Dedifferentiated amniotic fluid mesenchymal stem cell (primary cell): ENCODE results near the gene IL6R.
A peak's percentile ranks its signal among the peaks of the same experiment; 100 is the strongest.
"Not testable (repeated sequence)": the region's sequence is repeated elsewhere in the genome, so short reads cannot be mapped to it uniquely, and the experiment has no call there.

Experiments
- DNase-seq: peaks from one replicate; pipeline ENCODE4 v3.0.0-alpha.2; 2016; ENCODE audit errors: extremely low spot score

The IL6R gene

DNA sequence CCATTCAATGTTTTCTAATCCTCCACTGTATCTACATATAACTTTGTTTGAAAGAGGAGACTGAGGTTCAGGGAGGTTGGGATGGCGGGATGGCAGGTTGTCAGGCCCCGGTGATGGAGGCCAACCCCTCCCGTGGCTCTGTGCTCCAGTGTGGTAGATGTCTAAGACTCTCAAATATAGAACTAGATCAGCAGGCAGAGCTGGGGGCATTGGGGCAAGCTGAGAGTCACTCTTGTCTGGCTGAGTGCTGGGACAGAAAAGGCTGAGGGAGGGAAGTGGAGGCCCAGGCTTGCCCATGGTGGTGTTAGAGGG is 1.7 kb downstream of the IL6R start:
- DNase-seq: no peak

DNA sequence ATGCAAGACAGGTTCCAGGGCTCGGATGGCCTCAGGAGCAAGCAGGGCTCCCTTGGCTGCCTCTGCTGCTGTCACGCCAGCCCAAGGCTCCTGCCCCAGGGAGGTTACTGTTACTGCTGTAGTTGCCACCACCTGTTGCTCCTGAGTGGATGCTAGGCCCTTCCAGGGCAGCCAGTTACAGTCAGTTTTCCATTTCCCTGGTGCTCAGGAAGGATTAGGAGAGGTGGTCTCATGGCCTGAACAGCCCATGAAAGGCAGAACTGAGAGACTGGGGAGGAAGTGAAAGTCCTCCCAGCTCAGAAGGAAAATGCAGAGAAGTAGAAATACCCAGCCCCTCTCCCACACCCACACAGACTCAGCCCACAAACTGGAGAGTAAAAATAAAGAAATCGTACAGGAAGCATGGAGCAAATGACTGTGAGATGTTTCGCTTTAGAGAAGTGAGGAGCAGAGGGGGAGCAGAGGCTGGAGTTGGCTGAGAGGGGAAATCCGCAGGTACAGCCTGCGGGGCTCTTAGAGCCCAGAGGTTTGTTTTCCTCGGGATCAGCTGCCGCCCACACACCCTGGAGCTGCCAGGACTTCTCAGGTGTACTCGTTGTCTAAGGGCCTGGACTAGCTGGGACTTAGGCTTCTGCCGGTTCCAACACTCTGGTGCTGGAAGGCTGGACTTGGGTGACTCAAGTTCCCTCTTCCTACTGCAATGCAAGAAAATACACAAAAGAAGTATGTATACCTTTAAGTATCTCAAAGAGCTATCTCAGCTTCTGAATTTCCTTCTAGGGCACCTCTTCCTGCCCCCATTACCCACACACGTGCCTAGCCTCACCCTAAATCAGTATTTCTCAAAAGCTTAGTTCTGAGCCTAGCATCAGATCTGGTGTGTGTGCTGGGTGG is 2.3 kb downstream of the IL6R start:
- no peak for DNase-seq

DNA sequence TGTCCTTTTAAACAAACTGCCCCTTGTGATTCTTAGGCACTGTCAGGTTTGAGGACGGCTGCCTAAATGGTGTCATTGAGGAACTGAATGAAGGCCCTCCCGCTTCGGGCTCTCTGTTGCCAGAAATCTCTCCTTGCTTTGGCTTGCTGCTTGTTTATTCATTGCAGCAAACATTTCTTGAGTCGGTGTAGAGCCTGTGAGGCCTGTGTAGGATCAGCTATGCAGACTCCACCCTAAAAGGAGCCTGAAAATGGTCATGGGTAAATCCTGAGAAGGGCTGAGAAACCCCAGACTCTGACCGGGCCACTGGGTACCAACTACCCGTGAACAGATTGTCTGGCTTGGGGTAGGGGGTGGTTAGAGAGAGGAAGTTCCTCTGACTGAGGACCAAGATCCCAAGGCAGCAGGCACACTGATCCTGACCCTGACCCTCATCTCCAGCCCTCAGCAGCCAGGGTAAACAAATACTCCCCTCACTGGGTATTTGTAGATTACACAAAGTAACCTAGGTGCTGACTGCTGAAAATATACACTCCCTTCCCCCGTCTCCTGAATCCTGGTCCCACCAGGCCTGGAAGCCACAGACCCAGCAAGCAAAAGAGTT is 3.1 kb downstream of the IL6R start:
- DNase-seq: no peak

DNA sequence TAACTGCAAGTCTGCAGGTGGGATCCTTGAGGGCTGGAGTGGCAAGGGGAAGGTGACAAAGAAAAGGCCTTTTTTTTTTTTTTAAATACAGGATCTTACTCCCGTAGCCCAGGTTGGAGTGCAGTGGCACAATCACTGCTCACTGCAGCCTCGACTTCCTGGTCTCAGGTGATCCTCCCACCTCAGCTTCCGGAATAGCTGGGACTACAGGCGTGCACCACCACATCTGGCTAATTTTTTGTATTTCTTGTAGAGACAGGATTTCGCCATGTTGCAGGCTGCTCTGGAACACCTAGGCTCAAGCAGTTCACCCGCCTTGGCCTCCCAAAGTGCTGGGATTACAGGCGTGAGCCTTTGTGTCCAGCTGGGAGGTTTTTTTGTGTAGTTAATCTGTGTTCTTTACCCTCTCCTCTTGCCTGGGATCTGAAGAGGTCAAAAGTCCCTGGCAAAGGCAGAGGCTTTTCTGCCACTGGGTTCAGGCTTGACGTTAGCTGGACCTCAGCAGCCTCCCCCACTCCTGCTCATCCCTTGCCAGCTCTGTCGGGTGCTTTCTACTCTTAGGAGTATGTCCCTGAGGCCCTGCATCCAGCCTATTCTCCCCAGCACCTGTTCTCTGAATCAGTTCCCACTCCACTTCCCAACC is 5.2 kb downstream of the IL6R start:
- no peak for DNase-seq

DNA sequence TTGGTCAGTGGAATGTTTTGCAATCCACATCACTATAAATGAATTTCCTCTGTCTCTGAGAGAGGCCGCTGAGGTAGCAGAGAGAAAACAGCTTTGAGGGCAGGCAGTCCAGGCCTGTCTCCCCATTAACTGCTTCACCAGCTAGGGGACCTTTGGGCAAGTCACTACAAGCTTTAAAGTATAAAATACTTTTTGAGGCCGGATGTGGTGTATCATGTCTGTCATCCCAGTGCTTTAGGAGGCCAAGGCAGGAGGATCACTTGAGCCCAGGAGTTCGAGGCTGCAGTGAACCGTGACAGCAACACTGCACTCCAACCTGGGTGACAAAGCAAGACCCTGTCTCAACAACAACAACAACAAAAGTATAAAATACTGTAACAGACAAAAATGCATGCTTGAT is 6.4 kb downstream of the IL6R start:
- DNase-seq: no peak

DNA sequence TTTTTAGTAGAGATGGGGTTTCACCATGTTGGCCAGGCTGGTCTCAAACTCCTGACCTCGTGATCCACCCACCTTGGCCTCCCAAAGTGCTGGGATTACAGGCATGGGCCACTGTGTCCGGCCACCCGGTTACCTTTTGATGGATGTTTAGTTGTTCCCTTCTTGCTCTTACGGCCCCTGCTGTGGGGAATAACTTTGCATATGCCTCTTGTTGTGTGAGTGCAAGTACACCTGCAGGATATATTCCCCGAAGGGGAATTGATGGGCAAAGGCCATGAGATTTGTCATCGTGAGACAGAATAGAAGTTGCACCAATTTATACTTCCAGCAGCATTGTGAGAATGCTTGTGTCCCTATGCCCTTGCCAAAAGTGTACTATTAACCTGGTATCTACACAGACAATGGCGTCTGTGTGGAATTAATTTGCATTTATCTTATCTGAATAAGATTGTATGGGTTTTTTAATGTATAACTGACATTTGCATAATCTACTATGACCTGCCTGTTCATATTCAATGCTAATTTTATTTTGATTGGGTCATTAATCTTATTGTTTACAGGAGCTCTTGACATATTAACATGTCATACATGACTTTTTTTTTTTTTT is 8.1 kb downstream of the IL6R start:
- no peak for DNase-seq

DNA sequence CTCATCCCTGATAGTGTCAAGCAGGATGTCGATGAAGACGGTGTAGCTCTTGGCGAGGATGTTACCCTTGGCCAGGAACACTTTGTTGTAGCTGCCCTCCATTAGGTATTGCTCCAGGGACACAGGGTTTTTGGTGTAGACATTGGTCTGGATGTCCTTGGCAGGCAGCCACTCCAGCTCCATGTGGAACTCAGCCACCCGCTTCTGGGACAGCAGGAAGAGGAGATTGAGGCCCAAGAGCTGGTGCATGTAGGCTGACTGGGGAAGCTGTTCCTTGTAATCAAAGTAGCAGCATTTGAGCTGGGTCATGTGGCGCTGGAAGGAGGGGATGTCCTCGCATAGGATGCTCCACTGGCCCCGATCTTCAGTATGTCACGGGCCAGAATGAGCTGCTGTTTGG is 9.5 kb downstream of the IL6R start:
- DNase-seq: no peak

DNA sequence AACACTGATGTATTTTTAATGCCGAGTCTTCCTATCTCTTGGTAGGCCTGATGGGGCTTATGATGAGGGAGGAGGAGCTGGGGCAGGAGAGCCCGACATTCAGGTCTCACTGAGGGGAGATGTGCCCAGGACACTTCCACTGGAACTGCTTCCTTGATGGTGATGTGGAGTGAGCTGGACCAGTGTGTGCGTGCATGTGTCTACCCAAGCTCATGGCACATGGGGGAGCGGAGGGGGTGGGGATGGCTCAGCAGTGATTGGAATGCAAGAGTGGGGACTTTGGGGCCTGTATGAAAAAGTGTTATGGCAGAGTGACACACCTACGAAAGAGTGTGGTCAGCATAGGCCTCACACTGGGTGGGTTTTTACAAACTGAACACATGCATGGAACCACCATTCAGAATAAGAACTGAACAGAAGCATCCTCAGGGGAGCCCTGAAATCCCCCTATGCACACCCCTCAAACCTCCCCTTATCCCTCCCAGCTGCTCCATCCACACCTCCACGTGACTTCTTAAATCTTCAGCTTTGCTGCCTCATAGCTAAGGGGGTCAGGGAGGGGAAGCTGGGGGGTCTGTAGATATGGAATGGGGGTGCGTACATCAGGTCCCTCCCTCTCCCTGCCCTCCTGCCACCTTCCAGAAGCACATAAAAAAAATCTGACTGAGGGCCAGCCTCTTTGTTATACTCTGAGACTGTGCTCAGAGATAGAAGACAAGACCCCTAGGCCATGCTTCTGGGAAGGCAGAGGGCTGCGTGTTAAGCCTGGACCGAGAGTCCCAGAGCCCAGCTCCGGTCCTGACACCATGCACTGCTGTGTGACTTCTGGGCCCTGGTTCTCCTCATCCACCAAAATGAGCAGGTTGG is 11.6 kb downstream of the IL6R start:
- no peak for DNase-seq

DNA sequence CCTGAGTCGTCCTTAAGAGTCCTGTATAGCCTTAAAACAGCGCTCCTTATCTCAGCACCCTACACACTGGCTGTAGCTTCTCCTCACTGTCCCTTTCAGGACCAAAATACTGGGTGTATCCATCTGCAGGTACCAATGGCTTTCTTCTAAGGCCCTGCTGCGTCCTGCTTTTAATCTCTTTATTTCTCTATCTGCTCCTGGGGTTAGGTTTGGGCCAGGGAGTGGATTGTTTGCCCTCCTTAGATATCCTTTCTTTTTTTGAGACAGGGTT is 12.1 kb downstream of the IL6R start:
- no peak for DNase-seq

DNA sequence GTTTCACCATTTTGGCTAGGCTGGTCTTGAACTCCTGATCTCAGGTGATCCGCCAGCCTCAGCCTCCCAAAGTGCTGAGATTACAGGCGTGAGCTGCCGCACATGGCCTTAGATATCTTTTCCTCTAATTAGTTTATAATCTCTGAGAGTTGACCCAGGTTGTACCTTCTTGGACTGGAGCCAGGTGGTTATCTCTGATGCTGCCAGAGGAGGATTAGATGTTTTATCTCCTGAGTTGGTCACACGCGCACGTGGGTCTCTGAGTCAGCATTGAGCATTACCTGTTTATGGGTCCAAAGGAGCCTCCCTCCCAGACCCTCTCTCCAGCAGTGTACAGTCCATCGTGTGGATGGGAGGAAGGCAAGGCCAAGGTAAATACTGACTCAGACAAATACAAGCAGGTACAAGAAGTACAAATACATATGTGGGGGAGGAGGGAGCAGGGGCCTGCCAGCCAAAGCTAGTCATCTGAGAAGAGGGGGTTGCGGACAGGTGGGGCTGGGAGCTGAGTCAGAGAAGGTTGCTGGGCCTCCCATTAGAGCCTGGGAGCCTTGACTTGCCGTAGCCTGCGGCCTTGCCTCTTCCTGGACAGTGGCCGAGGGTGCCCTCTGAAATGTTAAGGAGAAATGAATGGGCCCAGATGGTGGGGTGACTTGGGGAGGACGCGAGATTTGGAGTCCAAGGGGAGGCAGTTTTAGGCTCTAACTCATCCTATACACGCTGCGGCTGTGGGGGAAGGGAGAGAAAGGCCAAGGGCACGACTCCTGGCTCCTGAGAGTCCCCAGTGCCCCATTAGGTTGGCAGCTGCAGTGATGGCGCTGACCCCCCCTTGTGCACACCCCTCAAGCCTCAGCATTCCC is 13.1 kb downstream of the IL6R start:
- DNase-seq: no peak

DNA sequence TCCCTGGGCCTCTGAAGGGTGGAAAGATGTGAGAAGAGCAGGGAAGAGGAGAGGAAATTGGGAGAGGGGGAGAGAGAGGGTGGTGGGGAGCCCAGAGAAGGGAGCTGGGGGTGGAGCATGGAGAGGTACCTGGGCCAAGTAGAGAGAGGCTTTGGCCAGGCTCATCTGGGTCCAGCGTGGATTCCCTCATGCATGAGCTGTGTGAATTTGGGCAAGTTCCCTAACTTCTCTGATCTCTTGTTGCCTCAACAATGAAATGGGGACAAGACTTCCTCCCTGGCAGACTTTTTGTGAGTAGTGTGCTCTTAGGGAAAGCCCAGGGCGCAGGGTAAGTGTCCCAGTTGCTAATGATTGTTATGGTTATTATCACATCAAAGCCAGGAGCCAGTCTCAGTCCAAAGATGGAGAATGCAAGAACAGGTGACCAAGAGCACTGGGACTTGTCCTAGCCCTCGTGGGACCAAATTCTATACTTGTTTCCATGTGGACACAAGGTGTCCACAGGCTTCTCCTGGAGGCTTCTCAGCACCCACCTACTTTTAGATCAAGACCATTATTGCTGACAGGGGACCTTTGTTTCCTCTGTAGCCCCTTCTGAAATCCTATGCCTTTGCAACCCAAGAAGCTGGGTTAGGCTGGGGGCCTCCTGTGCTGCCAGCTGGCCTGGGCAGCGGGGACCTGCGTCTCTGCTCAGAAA is 13.9 kb downstream of the IL6R start:
- DNase-seq: no peak

DNA sequence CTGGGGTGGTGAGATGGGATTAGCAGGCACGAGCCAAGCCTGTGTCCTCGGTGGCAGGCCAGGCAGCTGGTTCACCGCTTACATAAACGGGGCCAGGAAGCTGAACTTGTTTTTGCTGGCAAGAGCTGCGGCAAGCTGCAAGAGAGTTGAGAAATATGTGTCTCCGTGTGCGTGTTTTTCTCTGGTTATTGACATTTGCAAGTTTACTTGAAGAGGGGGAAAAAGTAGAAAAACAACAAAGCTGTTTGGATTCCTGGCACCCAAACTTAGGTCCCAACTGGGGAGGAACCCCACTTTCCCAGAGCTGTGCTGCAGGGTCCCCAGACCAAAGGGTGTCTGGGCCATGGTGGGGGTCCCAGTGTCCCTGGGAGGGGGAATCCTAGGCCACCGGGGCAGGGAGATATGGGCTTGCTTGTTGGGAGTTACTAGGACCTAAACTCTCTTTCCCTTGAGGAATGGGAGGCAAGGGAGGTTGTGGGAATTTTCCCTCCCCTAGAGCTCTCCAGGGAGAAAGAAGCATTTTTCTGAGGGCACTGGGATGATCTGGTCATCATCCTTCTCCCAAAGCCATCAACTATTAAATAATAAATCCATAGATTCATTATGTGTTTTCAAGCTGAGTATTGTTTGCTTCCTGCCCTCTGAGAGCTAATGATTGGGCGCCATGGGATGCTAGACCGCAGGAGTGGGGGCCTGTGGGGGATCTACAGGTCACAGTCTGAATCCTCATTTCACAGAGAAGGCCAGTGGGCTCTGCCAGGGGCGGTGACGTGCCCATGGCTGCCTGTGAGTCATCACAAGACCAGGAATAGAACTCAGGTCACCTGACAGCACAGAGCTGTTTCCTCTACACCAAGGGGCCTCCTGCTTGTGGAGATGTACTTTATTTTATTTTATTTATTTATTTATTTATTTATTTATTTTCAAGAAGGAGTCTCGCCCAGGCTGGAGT is 14.8 kb downstream of the IL6R start:
- DNase-seq: peak; percentile 81

DNA sequence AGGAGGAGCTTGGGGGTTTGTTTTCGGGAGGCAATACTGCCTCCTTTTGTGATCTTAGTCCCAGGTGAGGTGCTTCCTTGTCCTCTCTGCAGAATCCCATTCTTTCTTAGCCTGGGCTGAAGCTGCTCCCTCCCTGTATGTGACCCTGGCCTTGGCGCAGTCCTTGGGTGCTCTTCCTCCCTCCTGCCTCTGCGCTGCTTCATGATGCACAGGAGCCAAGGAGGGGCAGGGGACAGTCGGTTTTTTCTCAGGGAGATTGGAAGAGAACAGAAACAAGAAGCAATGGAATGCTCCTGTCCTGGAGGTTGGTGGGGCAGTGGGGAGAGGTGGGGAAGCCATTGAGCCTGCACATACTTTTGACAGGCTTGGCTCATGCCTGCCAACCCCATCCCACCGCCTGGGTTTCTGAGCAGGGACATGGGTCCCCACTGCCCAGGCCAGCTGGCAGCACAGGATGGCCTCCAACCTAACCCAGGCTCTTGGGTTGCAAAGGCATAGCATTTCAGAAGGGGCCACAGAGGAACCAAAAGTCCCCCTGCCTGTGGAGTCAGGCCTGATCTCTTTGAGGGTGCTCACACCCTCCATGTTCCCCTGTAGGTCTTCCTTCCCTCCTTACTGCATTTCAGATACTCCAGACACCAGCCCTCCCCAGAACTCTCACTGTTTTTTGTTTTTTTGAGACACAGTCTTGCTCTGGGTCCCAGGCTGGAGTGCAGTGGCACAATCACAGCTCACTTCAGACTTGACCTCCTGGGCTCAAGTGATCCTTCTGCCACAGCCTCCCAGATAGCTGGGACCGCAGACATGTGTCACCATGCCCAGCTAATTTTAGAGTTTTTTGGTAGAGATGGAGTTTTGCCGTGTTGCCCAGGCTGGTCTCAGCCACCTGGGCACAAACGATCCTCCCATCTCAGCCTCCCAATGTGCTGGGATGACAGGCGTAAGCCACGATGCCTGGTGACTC is 16.1 kb downstream of the IL6R start:
- DNase-seq: no peak

DNA sequence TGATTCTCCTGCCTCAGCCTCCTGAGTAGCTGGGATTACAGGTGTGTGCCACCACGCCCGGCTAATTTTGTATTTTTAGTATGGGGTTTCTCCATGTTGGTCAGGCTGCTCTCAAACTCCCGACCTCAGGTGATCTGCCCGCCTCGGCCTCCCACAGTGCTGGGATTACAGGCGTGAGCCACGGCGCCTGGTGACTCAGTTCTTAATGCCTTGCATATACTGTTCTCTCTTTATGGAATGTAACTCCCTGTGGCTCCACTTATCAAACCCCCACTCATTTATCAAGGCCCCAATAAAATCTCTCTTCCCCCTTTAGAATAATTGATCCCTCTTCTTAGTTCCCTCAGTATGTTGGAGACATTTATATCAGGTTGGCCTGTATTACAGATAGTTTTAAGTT is 16.9 kb downstream of the IL6R start:
- not testable (repeated sequence) for DNase-seq

DNA sequence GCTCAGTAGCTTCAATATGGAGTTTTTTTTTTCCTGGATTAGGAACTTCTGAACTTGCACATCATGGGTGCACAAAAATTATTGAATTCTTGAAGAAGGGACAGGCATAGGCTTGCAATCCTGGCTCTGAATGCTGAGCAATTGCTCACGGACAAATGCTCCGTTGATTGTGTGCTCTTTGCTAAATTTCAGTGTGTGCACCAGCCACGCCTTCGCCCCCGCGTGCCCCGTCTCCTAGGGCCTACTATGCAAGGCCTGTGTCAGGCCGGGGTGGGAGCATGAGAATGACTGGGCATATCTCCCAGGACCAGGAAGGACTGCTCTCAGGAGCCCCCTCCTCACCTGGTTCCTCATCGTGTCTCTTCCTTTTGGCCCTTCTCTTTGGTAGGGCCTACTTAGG is 17.4 kb downstream of the IL6R start:
- no peak for DNase-seq

DNA sequence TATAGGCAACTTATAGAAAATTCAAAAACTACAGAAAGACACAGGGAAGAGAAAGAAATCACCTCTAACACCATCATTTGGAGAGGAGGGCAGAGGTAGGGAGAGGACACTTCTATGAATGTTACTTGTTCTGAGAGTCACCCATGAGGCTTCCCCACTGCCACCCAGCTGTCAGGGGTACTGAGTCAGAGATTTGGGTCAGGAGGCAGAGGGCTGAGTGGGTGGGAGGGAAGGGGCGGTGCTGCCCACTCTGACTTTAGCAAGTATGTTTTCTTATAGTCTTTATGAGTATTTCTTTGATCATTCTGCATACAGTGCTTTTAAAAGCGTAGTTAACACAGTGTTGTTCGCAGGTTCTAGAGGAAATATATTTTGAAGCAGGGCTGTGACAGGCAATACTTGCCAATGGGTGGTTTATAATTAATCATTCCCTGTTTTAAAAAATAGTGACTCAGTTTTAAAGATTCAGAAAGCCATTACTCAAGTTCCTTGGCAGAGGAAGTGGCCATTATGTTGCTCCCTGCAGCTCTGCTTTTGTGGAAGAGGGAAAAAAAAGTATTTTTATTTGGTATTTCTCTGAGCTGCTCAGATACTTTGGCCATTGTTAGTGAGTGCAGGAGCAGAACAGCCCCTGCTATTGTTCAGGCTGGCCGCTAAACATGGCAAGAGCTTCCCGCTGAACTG is 18.3 kb downstream of the IL6R start:
- no peak for DNase-seq

DNA sequence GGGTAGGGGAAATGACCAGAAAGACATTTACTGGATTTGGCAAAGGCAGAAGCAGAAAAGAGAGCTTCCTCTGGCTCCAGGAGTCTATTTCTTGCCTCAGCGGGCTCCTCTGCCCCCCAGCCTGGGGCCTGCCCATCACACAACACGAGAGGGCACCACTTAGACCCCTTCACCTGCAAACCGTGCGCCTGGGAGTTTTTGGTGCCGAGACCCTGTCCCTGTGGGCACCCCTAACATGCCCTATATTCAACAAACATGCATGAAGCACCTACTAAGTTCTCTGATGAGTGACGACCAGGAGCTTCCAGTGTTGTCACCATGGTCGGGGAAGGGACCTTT is 18.8 kb downstream of the IL6R start:
- DNase-seq: no peak

DNA sequence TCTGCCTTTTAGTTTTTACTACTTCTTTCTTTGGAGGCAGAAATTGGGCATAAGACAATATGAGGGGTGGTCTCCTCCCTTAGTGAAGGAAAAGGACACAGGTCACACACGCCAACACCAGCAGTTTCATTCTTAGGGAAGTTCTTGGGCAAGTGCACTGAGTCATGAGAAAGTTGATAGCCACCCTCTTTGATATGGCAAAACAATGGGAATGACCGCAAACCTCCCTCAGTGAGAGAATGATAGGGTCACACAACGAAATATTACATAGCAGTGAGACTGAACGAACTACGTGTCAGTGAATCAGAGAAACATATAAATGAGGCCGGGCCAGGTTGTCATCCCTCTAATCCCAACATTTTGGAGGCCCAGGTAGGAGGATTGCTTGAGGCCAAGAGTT is 20.0 kb downstream of the IL6R start:
- DNase-seq: no peak
